ENCODE data around the gene KCNQ1.

The KCNQ1 gene

DNA sequence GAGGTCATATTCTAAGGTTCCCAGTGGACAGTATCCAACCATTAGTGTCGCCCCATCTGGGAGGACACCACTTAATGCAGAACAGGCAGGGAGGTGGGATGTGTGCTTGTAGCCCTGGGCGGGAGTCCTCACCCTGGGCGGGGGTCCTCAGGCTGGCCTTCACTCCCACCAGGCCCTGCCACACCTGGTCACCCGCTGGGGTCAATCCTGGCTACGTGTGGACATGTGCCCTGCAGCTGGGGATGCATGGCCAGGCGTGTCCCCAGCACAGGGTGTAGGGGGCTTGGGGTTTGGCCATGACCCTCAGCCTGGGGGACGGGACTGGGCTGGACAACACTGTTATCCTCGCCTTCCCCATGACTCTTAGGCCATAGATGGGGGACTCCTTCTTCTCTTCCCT lies 19.3 kb upstream of the KCNQ1 start:
- DNase-seq (ENCODE audit: low read depth in 2 of 2), result no peak

DNA sequence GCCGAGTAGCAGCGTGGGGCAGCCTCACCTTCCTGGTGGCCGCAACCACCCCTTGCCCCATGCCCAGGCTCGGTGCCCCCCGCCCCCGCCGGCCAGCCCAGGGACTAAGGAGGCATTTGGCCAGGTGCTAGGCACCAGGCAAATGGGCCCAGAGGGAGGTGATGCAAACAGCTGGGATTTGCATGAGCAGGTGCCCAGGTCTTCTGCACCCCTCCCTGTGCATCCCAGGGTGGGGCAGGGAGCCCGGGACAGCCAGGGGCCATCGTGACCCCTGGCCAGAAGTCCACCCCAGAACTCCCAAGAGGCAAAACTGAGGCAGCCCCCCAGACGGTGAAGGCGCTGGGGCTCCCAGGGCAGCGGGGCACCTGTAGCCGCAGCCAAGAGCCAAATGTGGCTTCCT lies 18.6 kb upstream of the KCNQ1 start:
- DNase-seq (ENCODE audit: low read depth in 2 of 2), result no peak

DNA sequence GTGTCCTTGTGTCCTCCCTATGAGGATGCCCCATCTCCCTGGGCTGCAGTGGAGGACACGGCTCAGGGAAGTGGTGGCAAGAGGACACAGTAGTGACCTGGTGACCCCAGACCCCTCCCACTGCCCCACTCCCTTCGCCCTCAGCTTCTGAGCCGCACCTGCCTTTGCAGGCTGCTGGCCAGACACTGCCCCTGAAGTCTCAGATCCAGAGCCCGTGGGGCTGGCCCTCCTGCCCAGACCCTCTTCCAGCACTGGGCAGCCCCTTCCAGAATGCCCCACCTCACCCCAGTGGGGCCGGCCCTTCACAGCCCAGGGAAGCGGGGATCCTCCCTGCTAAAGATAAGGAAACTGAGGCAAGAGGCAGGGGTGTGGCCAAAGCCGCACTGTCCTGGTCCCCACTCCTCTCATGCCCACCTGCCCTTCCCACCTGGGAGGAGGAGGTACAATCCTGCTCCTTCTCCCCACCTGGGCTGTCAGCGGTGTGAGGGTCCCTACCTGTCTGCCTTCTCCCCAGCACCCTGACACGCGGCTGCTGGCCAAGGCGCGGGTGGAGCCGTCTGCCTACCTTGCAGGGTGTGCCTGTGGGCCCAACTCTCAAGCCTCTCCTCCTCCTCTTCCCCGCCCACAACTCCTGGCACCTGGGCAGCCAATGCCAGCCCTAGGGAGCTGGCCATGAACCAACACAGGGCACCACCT lies 17.8 kb upstream of the KCNQ1 start:
- no peak for DNase-seq (ENCODE audit: low read depth in 2 of 2)

DNA sequence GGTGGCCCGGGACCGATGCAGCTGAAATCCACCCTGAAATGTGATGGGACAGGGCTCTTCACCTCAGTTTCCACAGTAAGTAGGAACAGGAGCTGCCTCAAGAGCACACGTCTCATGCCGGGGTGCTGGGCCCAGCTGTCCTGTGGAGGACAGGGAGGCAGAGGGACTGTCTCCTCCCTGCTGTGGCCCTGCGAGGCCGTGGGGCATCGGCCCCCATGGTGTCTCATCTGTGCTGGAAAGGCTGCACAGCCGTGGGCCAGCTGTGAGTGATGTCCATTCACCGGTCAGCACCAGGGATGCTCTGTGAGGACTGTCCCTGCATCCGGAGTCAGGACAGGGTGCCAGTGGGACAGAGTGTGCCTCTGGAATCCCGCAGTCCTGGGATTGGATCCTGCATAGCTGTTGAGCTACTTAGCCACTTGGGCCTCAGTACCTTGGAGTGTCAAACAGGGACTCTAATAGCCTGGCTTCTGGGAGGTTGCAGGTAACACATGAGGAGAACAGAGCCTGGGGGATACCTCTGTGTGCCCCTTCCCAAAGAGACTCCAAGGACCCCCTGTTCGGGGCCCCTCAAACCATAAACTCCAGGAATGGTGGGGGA lies 17.0 kb upstream of the KCNQ1 start:
- DNase-seq (ENCODE audit: low read depth in 2 of 2), result no peak

DNA sequence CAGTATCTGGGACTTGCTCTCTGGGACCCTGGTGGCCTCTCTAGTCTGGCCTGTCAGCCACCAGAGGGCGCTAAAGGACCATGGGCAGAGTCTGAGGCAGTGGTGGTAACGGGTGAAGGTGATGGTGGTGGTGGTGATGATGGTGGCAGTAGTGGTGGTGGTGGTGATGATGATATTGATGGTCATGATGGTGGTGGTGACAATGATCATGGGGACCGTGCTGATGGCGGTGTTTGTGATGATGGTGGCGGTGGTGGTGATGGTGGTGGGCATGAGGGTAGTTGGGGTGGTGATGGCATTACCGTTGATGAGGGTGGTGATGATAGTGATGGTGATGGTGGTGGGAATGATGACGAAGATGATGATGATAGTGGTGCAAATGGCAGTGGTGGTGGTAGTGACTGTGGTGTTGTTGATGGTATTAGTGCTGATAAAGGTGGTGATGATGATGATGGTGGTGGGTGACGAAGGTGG lies 16.4 kb upstream of the KCNQ1 start:
- DNase-seq (ENCODE audit: low read depth in 2 of 2), result no peak

DNA sequence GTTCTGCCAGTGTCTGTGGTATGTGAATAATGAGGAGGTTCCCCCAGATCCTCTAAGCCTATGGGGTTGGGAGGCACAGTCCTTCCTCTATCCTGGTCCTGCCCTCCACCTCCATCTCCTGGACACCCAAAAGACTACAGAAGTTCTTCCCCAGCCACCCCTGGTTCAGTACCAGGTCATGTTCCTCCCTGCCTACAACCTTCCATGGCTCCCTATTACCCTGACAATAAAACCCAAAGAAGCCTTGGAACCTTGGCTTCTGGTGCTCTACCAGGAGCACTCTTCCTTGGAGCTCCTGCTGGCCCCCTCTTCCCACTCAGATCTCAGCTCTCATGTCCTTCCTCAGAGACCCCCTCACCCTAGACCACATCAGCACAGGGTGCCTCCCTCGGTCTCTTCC lies 13.4 kb upstream of the KCNQ1 start:
- no peak for DNase-seq (ENCODE audit: low read depth in 2 of 2)

DNA sequence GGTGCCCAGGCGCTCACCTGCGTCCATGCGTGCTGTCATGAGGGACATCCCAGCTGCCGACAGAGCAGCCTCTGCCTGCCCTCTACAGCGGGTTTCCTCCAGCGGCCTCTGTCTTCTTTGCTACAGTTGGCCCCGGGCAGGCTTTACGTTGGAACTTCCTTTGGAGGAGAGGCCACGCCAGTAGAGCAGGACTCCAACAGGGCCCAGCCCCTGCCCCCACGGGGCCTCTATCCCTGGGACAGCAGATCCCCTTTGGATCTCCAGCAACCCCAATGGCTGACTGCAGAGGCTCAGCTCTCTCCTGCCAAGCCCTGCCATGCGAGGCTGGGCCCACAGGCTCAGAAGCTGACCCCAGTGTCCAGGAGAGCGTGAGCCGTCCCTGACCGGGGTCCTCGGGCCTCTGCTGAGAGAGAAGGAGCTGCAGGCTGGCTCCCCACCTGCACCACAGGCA lies 12.6 kb upstream of the KCNQ1 start:
- DNase-seq (ENCODE audit: low read depth in 2 of 2), result no peak

DNA sequence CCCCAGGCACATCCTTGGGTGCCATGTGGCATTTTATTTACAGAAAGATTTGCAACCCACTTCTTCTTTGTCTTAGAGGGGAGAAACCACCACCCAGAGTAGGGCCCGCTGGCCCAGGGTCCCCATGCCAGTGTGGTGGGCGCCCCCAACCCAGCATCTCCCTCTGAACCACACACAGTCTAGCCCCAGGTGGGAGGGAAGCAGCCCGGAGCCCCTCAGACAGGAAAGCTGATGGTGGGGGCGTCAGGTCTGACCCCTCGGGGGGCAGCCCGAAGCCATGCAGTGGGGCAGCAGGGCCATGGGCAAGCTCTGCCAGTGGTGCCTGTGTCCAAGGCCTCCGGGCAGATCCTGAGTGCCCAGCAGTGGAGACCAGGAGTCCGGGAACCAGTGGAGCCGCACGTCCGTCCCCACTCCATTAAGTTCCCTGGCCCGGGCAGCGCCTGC lies 12.2 kb upstream of the KCNQ1 start:
- no peak for DNase-seq (ENCODE audit: low read depth in 2 of 2)

DNA sequence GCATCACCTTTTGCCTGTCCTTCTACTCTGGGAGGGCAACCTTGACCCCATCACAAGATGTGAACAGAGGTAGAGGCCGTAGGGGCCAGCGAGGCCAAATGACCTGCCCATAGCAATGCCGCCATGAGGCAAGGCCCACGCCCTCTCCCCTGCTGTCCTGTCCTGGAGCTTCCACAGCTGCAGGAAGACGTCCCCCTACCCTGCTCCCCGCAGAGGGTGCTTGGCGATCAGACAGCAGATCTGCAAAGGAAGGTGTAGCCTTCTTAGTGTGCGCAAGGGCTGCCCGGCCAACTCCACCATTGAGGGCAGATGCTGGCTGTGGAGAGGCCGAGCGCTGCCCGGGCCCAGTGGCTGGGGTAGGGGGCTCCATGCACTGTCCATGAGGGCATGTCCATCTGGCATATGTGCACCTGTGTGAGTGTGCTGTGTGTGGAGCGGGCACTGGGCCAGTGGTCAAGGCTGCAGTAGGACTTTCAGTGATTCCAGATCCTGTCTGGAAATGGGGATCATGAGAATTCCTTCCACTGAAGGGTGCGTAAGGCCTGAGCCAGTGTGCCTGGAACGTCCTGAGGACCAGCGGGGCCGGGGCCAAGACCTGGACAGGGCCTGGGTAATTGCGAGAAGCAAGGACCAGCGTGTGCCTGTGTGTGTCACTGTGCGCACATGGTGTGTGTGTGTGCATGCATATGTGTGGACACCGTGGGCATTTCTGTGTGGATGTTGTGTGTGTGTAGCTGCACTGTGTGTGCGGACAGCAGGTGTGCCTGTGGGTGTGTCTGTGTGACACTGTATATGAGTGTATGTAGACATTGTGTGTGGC lies 11.5 kb upstream of the KCNQ1 start:
- no peak for DNase-seq (ENCODE audit: low read depth in 2 of 2)

DNA sequence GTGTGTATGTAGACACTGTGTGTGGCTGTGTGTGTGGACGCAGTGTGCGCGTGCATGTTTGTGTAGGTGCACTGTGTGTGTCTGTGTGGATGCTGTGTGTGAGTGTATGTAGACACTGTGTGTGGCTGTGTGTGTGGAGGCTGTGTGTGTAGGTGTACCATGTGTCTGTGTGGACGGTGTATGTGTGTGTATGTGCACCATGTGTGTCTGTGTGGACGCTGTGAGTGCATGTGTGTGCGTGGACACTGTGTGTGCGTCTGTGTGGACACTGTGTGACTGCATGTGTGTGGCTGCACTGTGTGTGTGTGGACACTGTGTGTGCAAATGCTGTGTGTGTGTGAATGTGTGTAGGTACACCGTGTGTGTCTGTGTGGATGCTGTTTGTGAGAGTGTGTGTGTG lies 10.8 kb upstream of the KCNQ1 start:
- no peak for DNase-seq (ENCODE audit: low read depth in 2 of 2)

DNA sequence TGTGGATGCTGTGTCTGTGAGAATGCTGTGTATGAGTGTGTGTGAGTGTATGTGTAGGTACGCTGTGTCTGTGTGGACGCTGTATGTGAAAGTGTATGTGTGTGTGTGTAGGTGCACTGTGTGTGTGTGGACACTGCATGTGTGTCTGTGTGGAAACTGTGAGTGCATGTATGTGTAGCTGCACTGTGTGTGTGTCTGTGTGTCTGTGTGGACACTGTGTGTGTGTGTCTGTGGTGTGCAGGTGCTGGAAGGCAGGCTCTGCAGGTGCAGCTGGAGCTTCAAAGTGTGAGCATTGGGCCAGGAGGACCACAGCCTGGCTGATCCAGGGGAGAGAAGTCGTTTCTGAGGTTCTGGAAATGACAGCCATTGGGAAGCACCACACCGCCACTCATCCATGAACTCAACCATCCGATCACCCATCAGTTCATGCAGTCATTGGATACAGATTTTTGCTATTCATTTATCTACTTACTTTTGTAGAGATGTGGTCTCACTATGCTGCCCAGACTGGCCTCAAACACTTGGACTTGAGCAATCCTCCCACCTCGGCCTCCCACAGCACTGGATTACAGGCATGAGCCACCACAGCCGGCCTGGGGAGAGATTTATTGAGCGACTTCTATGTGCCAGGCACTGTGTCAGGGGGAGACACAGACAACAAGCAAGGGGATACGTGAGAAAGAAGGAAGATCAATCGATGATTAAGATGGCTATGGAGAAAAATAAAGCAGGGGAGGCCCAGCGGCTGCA lies 10.1 kb upstream of the KCNQ1 start:
- DNase-seq (ENCODE audit: low read depth in 2 of 2), result no peak

DNA sequence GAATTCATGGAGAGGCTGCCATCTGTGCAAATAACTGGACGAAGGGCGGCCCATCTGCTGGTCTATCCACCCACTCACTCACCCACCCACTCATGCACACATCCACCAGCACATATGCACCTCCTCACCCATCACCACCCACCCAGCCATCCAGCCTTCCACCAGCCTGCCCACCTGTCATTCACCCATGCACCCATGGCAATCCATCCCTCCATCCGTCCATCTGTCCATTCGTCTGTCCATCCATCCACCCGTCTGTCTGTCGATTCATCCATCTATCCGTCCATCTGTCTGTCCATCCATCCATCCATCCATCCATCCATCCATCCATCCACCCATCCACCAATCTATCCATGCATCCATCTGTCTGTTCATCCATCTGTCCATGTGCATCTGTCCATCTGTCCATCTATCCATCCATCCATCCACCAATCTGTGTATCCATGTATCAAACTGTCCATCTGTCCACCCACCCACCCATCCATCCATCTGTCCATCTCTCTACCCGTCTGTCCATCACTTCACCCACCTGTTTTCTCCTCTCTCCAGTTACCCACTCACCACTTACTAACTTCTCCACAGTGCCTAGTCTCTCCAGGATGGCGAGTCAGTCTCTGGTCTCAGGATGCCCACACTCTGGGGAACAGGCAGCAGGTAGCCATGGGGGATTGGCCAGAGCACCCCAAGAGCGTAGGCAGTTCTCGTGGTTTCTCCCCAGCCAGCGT lies 9.4 kb upstream of the KCNQ1 start:
- DNase-seq (ENCODE audit: low read depth in 2 of 2), result no peak

DNA sequence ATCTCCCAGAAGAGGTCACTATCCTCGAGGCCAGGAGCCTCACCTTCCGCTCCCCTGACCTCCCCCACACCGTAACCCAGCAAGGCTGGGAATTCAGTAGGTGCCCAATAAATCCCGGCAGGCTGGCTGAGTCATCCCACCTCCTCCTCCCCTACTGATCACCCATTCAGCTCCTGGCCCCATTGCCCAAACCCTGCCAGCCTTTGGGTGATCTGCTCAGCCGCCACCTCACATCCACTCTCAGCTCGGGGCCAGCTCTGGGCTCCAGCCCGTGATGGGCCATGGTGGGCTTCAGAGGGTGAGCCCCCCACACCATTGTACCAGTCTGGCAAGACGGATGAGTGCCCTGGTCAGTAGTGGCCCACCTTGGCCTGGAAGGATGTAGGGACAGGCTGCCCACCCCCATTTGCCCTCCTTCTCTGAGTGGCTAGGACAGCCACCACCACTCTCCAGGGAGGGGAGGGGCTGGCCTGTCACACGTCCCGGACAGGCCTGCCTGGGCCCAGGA lies 8.7 kb upstream of the KCNQ1 start:
- DNase-seq (ENCODE audit: low read depth in 2 of 2), result no peak

DNA sequence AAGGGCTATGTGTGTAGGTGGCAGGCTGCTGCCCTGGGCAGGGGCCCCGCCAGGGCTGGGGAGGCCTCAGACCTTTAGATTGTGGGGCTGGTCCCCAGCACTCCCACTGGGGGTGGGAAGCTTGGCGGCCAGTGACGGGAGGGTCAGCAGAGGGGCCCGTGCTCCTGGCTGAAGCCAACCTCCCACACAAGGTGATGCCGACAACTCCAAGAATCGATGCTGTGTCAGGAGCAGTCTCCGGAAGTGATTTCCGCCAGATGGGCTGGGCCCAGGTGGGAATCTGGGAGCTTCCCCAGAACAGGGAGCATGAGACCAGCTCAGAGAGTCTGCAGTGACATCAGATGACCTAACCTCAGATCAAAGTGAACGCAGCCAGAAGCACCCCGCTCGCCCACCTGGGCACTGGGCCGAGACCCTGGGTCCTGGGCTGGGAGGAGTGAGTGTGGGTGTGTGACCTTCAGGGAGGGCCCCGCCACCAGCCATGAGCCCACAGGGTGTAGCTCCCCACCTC lies 8.2 kb upstream of the KCNQ1 start:
- DNase-seq (ENCODE audit: low read depth in 2 of 2), result no peak

DNA sequence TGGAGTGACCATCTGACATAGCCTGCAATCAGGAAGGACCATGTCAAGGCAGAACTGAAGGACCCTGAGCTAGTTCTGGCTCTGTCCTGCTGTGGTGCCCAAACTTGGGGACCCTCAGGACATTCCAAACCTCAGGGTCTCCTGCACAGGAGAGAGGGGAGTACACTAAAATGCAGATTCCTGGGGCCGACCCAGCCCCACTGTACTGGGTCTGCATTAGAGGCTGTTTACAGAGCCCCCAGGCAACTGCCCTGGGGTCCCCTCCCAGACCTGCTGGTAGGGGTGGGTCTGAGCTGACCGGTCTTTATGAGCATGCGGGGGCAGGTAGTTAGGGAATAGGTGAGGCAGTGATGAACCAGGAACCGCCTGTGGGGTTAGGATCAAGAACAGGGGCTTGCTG lies 7.3 kb upstream of the KCNQ1 start:
- DNase-seq (ENCODE audit: low read depth in 2 of 2), result no peak

DNA sequence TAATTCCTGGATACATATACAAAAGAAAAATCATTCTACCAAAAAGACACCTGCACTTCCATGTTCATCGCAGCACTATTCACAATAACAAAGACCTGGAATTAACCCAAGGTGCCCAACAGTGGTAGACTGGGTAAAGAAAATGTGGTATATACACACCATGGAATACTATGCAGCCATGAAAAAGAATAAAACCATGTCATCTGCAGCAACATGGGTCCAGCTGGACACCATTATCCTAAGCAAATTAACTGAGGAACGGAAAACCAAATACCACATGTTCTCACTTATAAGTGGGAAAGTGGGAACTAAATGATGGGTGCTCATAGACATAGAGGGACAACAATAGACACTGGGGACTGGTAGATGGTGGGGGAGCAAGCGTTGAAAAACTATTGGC lies 5.0 kb upstream of the KCNQ1 start:
- no peak for DNase-seq (ENCODE audit: low read depth in 2 of 2)

DNA sequence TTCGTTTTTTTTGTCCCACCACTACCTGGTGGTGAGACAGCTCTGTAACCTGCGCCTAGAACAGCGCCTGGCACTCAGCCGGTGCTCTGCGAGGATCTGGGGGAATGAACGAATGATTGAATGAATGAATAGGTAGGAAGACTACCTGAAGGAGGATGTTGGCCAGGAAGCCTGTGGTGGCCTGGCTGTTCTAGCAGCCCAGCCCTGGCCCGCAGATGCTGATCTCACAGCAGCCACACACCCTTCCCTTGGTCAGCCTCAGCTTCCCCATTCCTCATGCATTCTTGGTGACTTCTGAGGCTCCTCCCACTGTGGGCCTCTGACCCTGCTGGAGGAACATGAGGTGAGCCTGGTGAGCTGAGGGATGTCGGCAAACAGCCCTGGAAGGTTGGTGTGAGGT lies 4.2 kb upstream of the KCNQ1 start:
- no peak for DNase-seq (ENCODE audit: low read depth in 2 of 2)

DNA sequence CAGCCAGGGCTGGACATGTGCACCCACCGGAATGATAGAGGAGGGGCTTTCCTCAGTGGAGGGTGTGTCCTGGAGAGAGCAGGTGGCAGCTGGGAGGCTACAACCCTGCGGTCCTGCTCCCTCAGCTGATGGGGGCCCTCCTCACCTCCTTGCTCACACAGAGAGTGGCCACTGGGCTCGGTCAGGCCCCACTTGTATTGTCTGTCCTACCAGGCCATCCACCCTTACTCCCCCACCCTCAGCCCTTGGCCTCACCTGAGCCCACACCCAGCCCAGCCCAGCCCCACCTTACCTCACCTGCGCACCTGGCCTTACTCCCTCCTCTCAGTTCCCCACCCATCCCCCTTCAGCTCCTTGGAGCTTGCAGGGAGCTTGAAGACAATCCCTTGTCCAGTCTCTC lies 3.6 kb upstream of the KCNQ1 start:
- DNase-seq (ENCODE audit: low read depth in 2 of 2), result no peak

DNA sequence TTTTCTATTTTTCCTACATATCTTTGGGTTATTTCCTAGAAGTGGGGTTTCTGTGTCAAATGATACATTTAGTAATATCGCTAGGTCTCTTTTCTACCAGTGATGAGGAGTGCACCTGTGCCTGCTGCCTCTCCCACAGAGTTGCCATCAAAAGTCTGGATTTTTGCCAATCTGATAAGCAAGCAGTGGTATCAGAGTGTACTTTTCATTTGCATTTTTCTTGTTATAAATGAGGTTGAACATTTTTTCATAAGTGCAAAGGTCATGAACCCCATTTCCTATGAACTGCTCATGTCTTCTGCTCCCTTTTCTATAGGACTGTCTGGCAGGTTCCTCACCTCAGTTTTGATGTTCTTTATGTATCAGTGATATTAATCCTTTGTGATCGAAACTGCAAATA lies 2.2 kb upstream of the KCNQ1 start:
- DNase-seq (ENCODE audit: low read depth in 2 of 2), result no peak

DNA sequence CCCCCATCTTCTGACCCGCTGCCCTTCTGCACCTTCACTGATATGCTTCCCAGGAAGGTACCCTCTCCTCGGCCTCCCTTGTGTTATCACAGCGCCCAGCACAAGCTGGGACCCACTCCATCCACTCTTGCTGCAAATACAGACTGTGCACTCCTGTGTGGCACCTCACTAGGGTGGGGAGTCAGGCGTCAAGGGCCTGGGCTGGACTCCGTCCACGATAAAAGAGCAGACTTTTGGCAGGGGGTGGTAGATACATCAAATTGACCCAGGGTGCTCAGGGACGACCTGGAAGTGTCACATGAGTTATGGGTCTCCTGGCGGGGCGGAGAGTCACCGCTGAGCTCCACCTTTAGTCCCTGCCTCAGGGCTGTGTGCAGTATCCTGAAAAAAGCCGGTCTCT lies 1.4 kb upstream of the KCNQ1 start:
- no peak for DNase-seq (ENCODE audit: low read depth in 2 of 2)
